Caco-2 (cell line): ENCODE results near the gene CENPM. TPM values are rescaled to one million over a fixed set of nuclear protein-coding genes. Genes with fewer than 3 reads are reported as not detected.

ENCODE experiments used
- BruUV-seq: library from RNA; stranded (reverse); fragments of 400-500 nt; replicated peaks from 2 replicates; lab custom pipeline; 2021; lab: Mats Ljungman, UMichigan
- CTCF ChIA-PET: fragments of 300-600 bp; sonication (Branson Sonifier 250); formaldehyde crosslinking; loops from one replicate; lab custom pipeline; 2022; ENCODE audit warnings: antibody characterized with exemption; lab: Charles Lee
- POLR2A ChIA-PET: fragments of 300-600 bp; sonication (Branson Sonifier 250); formaldehyde crosslinking; loops from one replicate; lab custom pipeline; 2022; ENCODE audit warnings: antibody characterized with exemption; lab: Charles Lee
- DNase-seq, 2 experiments: peaks; one replicate each; pipeline versions ENCODE4 v3.0.0 to v3.0.0-alpha.2; 2020 to 2022
- H3K27me3 ChIP-seq: replicated peaks from 2 replicates; pipeline ENCODE4 v1.6.0; 2011; ENCODE audit warnings: low read length; ENCODE audit not compliant: control insufficient read depth, insufficient read depth
- H3K36me3 ChIP-seq: 2 replicates; pipeline ENCODE4 v1.5.1; 2011; ENCODE audit warnings: low read length; ENCODE audit not compliant: control insufficient read depth, insufficient read depth
- H3K4me1 ChIP-seq: fragments of 250-450 bp; sonication (Bioruptor Pico); 2 replicates; pipeline ENCODE4 v1.5.1; 2020; ENCODE audit warnings: mild to moderate bottlenecking
- H3K4me3 ChIP-seq: 2 replicates; pipeline ENCODE4 v1.5.1; 2011; ENCODE audit warnings: low read depth, mild to moderate bottlenecking, control low read depth, low read length
- H3K9me3 ChIP-seq: fragments of 250-450 bp; sonication (Bioruptor Pico); 2 replicates; pipeline ENCODE4 v1.5.1; 2020; ENCODE audit warnings: mild to moderate bottlenecking, moderate library complexity
- H3K27ac Mint-ChIP-seq: one replicate; pipeline ENCODE4 v1.8.0; 2022; ENCODE audit warnings: mixed read lengths; ENCODE audit not compliant: unreplicated experiment
- H3K27me3 Mint-ChIP-seq: one replicate; pipeline ENCODE4 v1.8.0; 2022; ENCODE audit warnings: mixed read lengths; ENCODE audit not compliant: insufficient read depth, unreplicated experiment
- H3K36me3 Mint-ChIP-seq: one replicate; pipeline ENCODE4 v1.8.0; 2022; ENCODE audit warnings: mild to moderate bottlenecking, mixed read lengths; ENCODE audit not compliant: insufficient read depth, unreplicated experiment
- H3K4me1 Mint-ChIP-seq: one replicate; pipeline ENCODE4 v1.8.0; 2022; ENCODE audit warnings: low read depth, mixed read lengths; ENCODE audit not compliant: unreplicated experiment
- H3K4me3 Mint-ChIP-seq: one replicate; pipeline ENCODE4 v1.8.0; 2022; ENCODE audit warnings: mild to moderate bottlenecking, moderate library complexity, mixed read lengths; ENCODE audit not compliant: unreplicated experiment
- H3K9me3 Mint-ChIP-seq: one replicate; pipeline ENCODE4 v1.8.0; 2022; ENCODE audit warnings: mixed read lengths; ENCODE audit not compliant: unreplicated experiment
- CTCF ChIP-seq, 2 experiments: fragments of 200-600 bp in 1 of 2; IDR thresholded peaks; 1 replicate in 1 of 2; 2 replicates in 1 of 2; pipeline versions ENCODE4 v1.5.1 to v1.8.0; 2011 to 2022; ENCODE audit warnings: antibody characterized with exemption in 1 of 2, control low read depth in 1 of 2, inconsistent platforms in 1 of 2, low read depth in 1 of 2, low read length in 1 of 2, mild to moderate bottlenecking in 1 of 2, moderate library complexity in 1 of 2; ENCODE audit not compliant: insufficient read depth in 1 of 2, severe bottlenecking in 1 of 2, unreplicated experiment in 1 of 2
- intact Hi-C: fragments of 100-400 bp; cut with micrococcal nuclease; formaldehyde crosslinking; loops from one replicate; pipeline ENCODE4 v1.10.0; 2022; ENCODE audit not compliant: unreplicated experiment
- total RNA-seq: library from RNA; stranded (reverse); gene quantifications from 2 replicates; pipeline ENCODE4 v1.2.3, GENCODE V29; 2022

The CENPM gene
- total RNA-seq, 1 experiment from 2014 or later, result 46.4 TPM

- no peak overlapping the region for H3K27ac Mint-ChIP-seq
- Histone ChIP-seq H3K36me3 (no peaks in the 10 kb centered on the region), H3K4me3 (no peak overlapping the region), H3K9me3 (no peaks in the 10 kb centered on the region), H3K4me1 (no peaks in the 10 kb centered on the region), H3K27me3 (no peaks in the 10 kb centered on the region; the same call in none of the 2 replicates)
- peak overlapping the region; percentile 11 for H3K4me3 Mint-ChIP-seq
- CTCF ChIA-PET, result no interaction called here
- intact Hi-C loops, result no loop called here
- peaks cover 21% of the 10 kb centered on the region for H3K27me3 Mint-ChIP-seq
- H3K4me1 Mint-ChIP-seq, result no peaks in the 10 kb centered on the region
- no peaks in the 10 kb centered on the region for H3K36me3 Mint-ChIP-seq
- POLR2A ChIA-PET, result no interaction called here
- BruUV-seq, result no TSS peak
- H3K9me3 Mint-ChIP-seq, result no peaks in the 10 kb centered on the region
- no peak for TF ChIP-seq CTCF (IDR thresholded peaks at IDR 0.05; ENCODE audit: insufficient read depth in 1 of 2, low read depth in 1 of 2, low read length in 1 of 2, severe bottlenecking in 1 of 2, unreplicated experiment in 1 of 2)
- DNase-seq, result no peak
These were observed 28.5 kb upstream of the CENPM start for GRCh38 chr22:41975299-41976069.

- BruUV-seq, result no TSS peak
- no peak for TF ChIP-seq CTCF (IDR thresholded peaks at IDR 0.05; ENCODE audit: insufficient read depth in 1 of 2, low read depth in 1 of 2, low read length in 1 of 2, severe bottlenecking in 1 of 2, unreplicated experiment in 1 of 2)
- Mint-ChIP-seq H3K36me3 (no peaks in the 10 kb centered on the region), H3K27me3 (peaks cover 21% of the 10 kb centered on the region), H3K27ac (no peak overlapping the region), H3K9me3 (no peaks in the 10 kb centered on the region), H3K4me1 (no peaks in the 10 kb centered on the region), H3K4me3 (no peak overlapping the region)
- CTCF ChIA-PET, result no interaction called here
- Histone ChIP-seq H3K27me3 (no peaks in the 10 kb centered on the region; the same call in none of the 2 replicates), H3K4me3 (no peak overlapping the region), H3K9me3 (no peaks in the 10 kb centered on the region), H3K36me3 (no peaks in the 10 kb centered on the region), H3K4me1 (no peaks in the 10 kb centered on the region)
- intact Hi-C loops, result no loop called here
- POLR2A ChIA-PET, result no interaction called here
- no peak for DNase-seq
These were observed 27.8 kb upstream of the CENPM start for GRCh38 chr22:41974691-41975290.

DNA sequence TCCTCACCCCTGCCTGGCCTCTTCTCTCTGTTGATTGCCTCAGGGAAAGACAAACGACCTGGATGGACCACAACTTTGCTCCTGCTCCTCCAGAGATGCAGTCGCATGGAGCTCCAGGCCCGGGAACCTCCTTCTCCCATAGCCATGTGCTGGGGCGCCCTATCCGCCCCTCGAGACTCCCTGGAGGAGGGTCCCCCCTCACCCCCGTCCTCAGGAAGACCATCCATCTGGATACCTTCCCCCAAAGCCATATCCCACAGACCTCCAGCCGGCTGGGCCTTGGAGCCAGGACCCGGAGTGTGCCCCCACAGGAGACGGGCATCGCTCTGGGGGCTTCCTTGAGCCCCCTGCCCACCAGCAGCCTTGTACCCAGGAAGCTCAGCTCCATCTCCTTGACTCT lies 24.5 kb upstream of the CENPM start:
- Mint-ChIP-seq H3K27ac (no peak overlapping the region), H3K27me3 (peaks cover 21% of the 10 kb centered on the region), H3K4me1 (no peaks in the 10 kb centered on the region), H3K36me3 (no peaks in the 10 kb centered on the region), H3K9me3 (no peaks in the 10 kb centered on the region), H3K4me3 (no peak overlapping the region)
- no peak for TF ChIP-seq CTCF (IDR thresholded peaks at IDR 0.05; ENCODE audit: insufficient read depth in 1 of 2, low read depth in 1 of 2, low read length in 1 of 2, severe bottlenecking in 1 of 2, unreplicated experiment in 1 of 2)
- DNase-seq, result no peak
- Histone ChIP-seq H3K27me3 (no peaks in the 10 kb centered on the region; the same call in 1 of the 2 replicates), H3K4me1 (no peaks in the 10 kb centered on the region), H3K4me3 (no peak overlapping the region), H3K36me3 (no peaks in the 10 kb centered on the region), H3K9me3 (no peaks in the 10 kb centered on the region)
- ChIA-PET CTCF (no interaction called here), POLR2A (no interaction called here)
- no TSS peak for BruUV-seq
- intact Hi-C loops, result no loop called here
